SK-N-SH treated with all-trans-retinoic acid at 6 μM for 48 hours (cell line): ENCODE measurements around the gene ZNF484.

ENCODE experiments used
- ATAC-seq: fragments of 200-7000 bp; cut with Tn5 transposase; 3 replicates; pipeline ENCODE4 v1.9.1; 2020; ENCODE audit warnings: mild to moderate bottlenecking, moderate library complexity
- ARNTL ChIP-seq: fragments of 450-650 bp; formaldehyde crosslinking; IDR thresholded peaks from 2 replicates; pipeline ENCODE4 v1.5.0; 2020; ENCODE audit warnings: low read depth, mild to moderate bottlenecking, moderate library complexity, borderline replicate concordance
- BACH2 ChIP-seq: fragments of 250-450 bp; sonication (Bioruptor Pico); IDR thresholded peaks from 2 replicates; pipeline ENCODE4 v1.9.0; 2021; ENCODE audit warnings: mild to moderate bottlenecking, borderline replicate concordance
- ESRRG ChIP-seq: fragments of 250-450 bp; sonication (Bioruptor Pico); IDR thresholded peaks from 2 replicates; pipeline ENCODE4 v1.6.1; 2021; ENCODE audit warnings: mild to moderate bottlenecking
- GLIS3 ChIP-seq: fragments of 250-450 bp; sonication (Bioruptor Pico); IDR thresholded peaks from 2 replicates; pipeline ENCODE4 v1.5.0; 2020; ENCODE audit warnings: mild to moderate bottlenecking, moderate library complexity
- ISL1 ChIP-seq: fragments of 250-450 bp; sonication (Bioruptor Pico); IDR thresholded peaks from 2 replicates; pipeline ENCODE4 v2.1.2; 2022; ENCODE audit warnings: mild to moderate bottlenecking, moderate library complexity
- OSR1 ChIP-seq: fragments of 250-450 bp; sonication (Bioruptor Pico); IDR thresholded peaks from 2 replicates; pipeline ENCODE4 v1.8.0; 2022; ENCODE audit warnings: moderate library complexity, mild to moderate bottlenecking, inconsistent platforms
- PPARA ChIP-seq: fragments of 250-450 bp; sonication (Bioruptor Pico); IDR thresholded peaks from 2 replicates; pipeline ENCODE4 v1.5.0; 2020; ENCODE audit warnings: mild to moderate bottlenecking, borderline replicate concordance
- RARB ChIP-seq: fragments of 250-450 bp; sonication (Bioruptor Pico); IDR thresholded peaks from 2 replicates; pipeline ENCODE4 v1.8.0; 2021; ENCODE audit warnings: mild to moderate bottlenecking, moderate library complexity
- SNAI2 ChIP-seq: fragments of 250-450 bp; sonication (Bioruptor Pico); IDR thresholded peaks from 2 replicates; pipeline ENCODE4 v1.5.0; 2020; ENCODE audit warnings: mild to moderate bottlenecking, moderate library complexity
- TCF4 ChIP-seq: fragments of 250-450 bp; sonication (Bioruptor Pico); IDR thresholded peaks from 2 replicates; pipeline ENCODE4 v1.8.0; 2021; ENCODE audit warnings: mild to moderate bottlenecking, moderate library complexity, borderline replicate concordance
- TOX ChIP-seq: fragments of 250-450 bp; sonication (Bioruptor Pico); IDR thresholded peaks from 2 replicates; pipeline ENCODE4 v1.8.0; 2021; ENCODE audit warnings: mild to moderate bottlenecking, moderate library complexity, borderline replicate concordance
- TSHZ2 ChIP-seq: fragments of 250-450 bp; sonication (Bioruptor Pico); IDR thresholded peaks from 2 replicates; pipeline ENCODE4 v1.5.0; 2020; ENCODE audit warnings: mild to moderate bottlenecking, moderate library complexity
- ZFP3 ChIP-seq: fragments of 250-450 bp; sonication (Bioruptor Pico); IDR thresholded peaks from 2 replicates; pipeline ENCODE4 v1.5.0; 2020; ENCODE audit warnings: mild to moderate bottlenecking, moderate library complexity
- ZFP30 ChIP-seq: fragments of 450-650 bp; formaldehyde crosslinking; IDR thresholded peaks from 2 replicates; pipeline ENCODE4 v1.5.0; 2022; ENCODE audit warnings: mild to moderate bottlenecking, moderate library complexity
- ZNF70 ChIP-seq: fragments of 450-650 bp; formaldehyde crosslinking; IDR thresholded peaks from 2 replicates; pipeline ENCODE4 v1.5.0; 2020; ENCODE audit warnings: mild to moderate bottlenecking, moderate library complexity
- ZNF8 ChIP-seq: fragments of 450-650 bp; formaldehyde crosslinking; IDR thresholded peaks from 2 replicates; pipeline ENCODE4 v1.5.0; 2020; ENCODE audit warnings: mild to moderate bottlenecking, moderate library complexity
- TF ChIP-seq, protein P1 (sequence below): fragments of 250-450 bp; sonication (Bioruptor Pico); IDR thresholded peaks from 2 replicates; pipeline ENCODE4 v1.8.0; 2021; ENCODE audit warnings: low read depth, mild to moderate bottlenecking, moderate library complexity, borderline replicate concordance
- TF ChIP-seq, protein P2 (sequence below): fragments of 250-450 bp; sonication (Bioruptor Pico); IDR thresholded peaks from 2 replicates; pipeline ENCODE4 v1.8.0; 2020; ENCODE audit warnings: mild to moderate bottlenecking, moderate library complexity, borderline replicate concordance
- TF ChIP-seq, protein P3 (sequence below): fragments of 250-450 bp; sonication (Bioruptor Pico); IDR thresholded peaks from 2 replicates; pipeline ENCODE4 v1.5.1; 2020; ENCODE audit warnings: low read depth, mild to moderate bottlenecking, moderate library complexity
- TF ChIP-seq, protein P4 (sequence below): fragments of 250-450 bp; sonication (Bioruptor Pico); IDR thresholded peaks from 2 replicates; pipeline ENCODE4 v1.5.1; 2021; ENCODE audit warnings: mild to moderate bottlenecking, moderate library complexity

Gene ZNF484

GRCh38 chr9:92807031-92807756, 70.6 kb downstream of the ZNF484 start:
- ATAC-seq, result peak; percentile 13
- TF ChIP-seq GLIS3 (CRISPR knock-in tag), result no peak
- no peak for TF ChIP-seq TSHZ2 (CRISPR knock-in tag)
- TF ChIP-seq PPARA (CRISPR knock-in tag), result no peak
- TF ChIP-seq ZFP30 (CRISPR knock-in tag), result no peak
- TF ChIP-seq RARB (CRISPR knock-in tag), result no peak
- TF ChIP-seq ISL1 (CRISPR knock-in tag), result no peak
- no peak for TF ChIP-seq TOX (CRISPR knock-in tag)
- TF ChIP-seq, protein P1, sequence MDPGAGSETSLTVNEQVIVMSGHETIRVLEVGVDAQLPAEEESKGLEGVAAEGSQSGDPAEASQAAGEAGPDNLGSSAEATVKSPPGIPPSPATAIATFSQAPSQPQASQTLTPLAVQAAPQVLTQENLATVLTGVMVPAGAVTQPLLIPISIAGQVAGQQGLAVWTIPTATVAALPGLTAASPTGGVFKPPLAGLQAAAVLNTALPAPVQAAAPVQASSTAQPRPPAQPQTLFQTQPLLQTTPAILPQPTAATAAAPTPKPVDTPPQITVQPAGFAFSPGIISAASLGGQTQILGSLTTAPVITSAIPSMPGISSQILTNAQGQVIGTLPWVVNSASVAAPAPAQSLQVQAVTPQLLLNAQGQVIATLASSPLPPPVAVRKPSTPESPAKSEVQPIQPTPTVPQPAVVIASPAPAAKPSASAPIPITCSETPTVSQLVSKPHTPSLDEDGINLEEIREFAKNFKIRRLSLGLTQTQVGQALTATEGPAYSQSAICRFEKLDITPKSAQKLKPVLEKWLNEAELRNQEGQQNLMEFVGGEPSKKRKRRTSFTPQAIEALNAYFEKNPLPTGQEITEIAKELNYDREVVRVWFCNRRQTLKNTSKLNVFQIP, result no peak
- TF ChIP-seq, protein P2, sequence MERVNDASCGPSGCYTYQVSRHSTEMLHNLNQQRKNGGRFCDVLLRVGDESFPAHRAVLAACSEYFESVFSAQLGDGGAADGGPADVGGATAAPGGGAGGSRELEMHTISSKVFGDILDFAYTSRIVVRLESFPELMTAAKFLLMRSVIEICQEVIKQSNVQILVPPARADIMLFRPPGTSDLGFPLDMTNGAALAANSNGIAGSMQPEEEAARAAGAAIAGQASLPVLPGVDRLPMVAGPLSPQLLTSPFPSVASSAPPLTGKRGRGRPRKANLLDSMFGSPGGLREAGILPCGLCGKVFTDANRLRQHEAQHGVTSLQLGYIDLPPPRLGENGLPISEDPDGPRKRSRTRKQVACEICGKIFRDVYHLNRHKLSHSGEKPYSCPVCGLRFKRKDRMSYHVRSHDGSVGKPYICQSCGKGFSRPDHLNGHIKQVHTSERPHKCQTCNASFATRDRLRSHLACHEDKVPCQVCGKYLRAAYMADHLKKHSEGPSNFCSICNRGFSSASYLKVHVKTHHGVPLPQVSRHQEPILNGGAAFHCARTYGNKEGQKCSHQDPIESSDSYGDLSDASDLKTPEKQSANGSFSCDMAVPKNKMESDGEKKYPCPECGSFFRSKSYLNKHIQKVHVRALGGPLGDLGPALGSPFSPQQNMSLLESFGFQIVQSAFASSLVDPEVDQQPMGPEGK (CRISPR knock-in tag), result no peak
- no peak for TF ChIP-seq ARNTL
- TF ChIP-seq, protein P3, sequence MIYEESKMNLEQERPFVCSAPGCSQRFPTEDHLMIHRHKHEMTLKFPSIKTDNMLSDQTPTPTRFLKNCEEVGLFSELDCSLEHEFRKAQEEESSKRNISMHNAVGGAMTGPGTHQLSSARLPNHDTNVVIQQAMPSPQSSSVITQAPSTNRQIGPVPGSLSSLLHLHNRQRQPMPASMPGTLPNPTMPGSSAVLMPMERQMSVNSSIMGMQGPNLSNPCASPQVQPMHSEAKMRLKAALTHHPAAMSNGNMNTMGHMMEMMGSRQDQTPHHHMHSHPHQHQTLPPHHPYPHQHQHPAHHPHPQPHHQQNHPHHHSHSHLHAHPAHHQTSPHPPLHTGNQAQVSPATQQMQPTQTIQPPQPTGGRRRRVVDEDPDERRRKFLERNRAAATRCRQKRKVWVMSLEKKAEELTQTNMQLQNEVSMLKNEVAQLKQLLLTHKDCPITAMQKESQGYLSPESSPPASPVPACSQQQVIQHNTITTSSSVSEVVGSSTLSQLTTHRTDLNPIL (CRISPR knock-in tag), result no peak
- TF ChIP-seq OSR1 (CRISPR knock-in tag), result no peak
- no peak for TF ChIP-seq SNAI2 (CRISPR knock-in tag)

GRCh38 chr9:92804727-92805126, 73.1 kb downstream of the ZNF484 start:
- no peak for ATAC-seq
- TF ChIP-seq TSHZ2 (CRISPR knock-in tag) (no peak), RARB (CRISPR knock-in tag) (no peak), ARNTL (no peak), ZNF8 (CRISPR knock-in tag) (no peak), ESRRG (CRISPR knock-in tag) (no peak), SNAI2 (CRISPR knock-in tag) (no peak), ZFP3 (CRISPR knock-in tag) (no peak), PPARA (CRISPR knock-in tag) (no peak), OSR1 (CRISPR knock-in tag) (no peak), BACH2 (CRISPR knock-in tag) (no peak), ZNF70 (no peak), GLIS3 (CRISPR knock-in tag) (no peak), TCF4 (CRISPR knock-in tag) (no peak), ZFP30 (CRISPR knock-in tag) (no peak)
- TF ChIP-seq, protein P2 (CRISPR knock-in tag), result no peak
- TF ChIP-seq, protein P4, sequence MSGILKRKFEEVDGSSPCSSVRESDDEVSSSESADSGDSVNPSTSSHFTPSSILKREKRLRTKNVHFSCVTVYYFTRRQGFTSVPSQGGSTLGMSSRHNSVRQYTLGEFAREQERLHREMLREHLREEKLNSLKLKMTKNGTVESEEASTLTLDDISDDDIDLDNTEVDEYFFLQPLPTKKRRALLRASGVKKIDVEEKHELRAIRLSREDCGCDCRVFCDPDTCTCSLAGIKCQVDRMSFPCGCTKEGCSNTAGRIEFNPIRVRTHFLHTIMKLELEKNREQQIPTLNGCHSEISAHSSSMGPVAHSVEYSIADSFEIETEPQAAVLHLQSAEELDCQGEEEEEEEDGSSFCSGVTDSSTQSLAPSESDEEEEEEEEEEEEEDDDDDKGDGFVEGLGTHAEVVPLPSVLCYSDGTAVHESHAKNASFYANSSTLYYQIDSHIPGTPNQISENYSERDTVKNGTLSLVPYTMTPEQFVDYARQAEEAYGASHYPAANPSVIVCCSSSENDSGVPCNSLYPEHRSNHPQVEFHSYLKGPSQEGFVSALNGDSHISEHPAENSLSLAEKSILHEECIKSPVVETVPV (CRISPR knock-in tag), result no peak
- TF ChIP-seq, protein P3 (CRISPR knock-in tag), result no peak
- TF ChIP-seq, protein P1, result no peak
